ENCODE measurements around the gene TPPP3.
"Not testable (repeated sequence)": the region's sequence is repeated elsewhere in the genome, so short reads cannot be mapped to it uniquely, and the experiment has no call there.

Gene TPPP3

GRCh38 chr16:67389911-67390815 lies 3.1 kb downstream of the TPPP3 start:
- no peak for DNase-seq (ENCODE audit: low read depth)

GRCh38 chr16:67388591-67388990 lies 4.7 kb downstream of the TPPP3 start:
- no peak for DNase-seq (ENCODE audit: low read depth)

- no peak for DNase-seq (ENCODE audit: low read depth)
Observed at GRCh38 chr16:67388191-67388590, 5.1 kb downstream of the TPPP3 start.

- no peak for DNase-seq (ENCODE audit: low read depth)
Observed at GRCh38 chr16:67387479-67388079, 5.7 kb downstream of the TPPP3 start.

GRCh38 chr16:67386861-67387455 lies 6.3 kb downstream of the TPPP3 start:
- no peak for DNase-seq (ENCODE audit: low read depth)

- no peak for DNase-seq (ENCODE audit: low read depth)
Observed at GRCh38 chr16:67384778-67385510, 8.4 kb downstream of the TPPP3 start.

GRCh38 chr16:67383284-67383683 lies 10.0 kb downstream of the TPPP3 start:
- no peak for DNase-seq (ENCODE audit: low read depth)

- DNase-seq (ENCODE audit: low read depth): no peak
Observed at GRCh38 chr16:67378642-67379041, 14.7 kb downstream of the TPPP3 start.

GRCh38 chr16:67376012-67376411 lies 17.3 kb downstream of the TPPP3 start:
- not testable (repeated sequence) for DNase-seq (ENCODE audit: low read depth)

GRCh38 chr16:67372664-67373063 lies 20.6 kb downstream of the TPPP3 start:
- DNase-seq (ENCODE audit: low read depth): no peak

- DNase-seq (ENCODE audit: low read depth): no peak
Observed at GRCh38 chr16:67370661-67371060, 22.6 kb downstream of the TPPP3 start.

- DNase-seq (ENCODE audit: low read depth): no peak
Observed at GRCh38 chr16:67364600-67365235, 28.6 kb downstream of the TPPP3 start.

- no peak for DNase-seq (ENCODE audit: low read depth)
Observed at GRCh38 chr16:67361038-67361437, 32.3 kb downstream of the TPPP3 start.

GRCh38 chr16:67359540-67360269 lies 33.6 kb downstream of the TPPP3 start:
- not testable (repeated sequence) for DNase-seq (ENCODE audit: low read depth)

- no peak for DNase-seq (ENCODE audit: low read depth)
Observed at GRCh38 chr16:67357561-67357960, 35.7 kb downstream of the TPPP3 start.

GRCh38 chr16:67356396-67356795 lies 36.9 kb downstream of the TPPP3 start:
- DNase-seq (ENCODE audit: low read depth): no peak

GRCh38 chr16:67352463-67352862 lies 40.8 kb downstream of the TPPP3 start:
- not testable (repeated sequence) for DNase-seq (ENCODE audit: low read depth)

- no peak for DNase-seq (ENCODE audit: low read depth)
Observed at GRCh38 chr16:67350324-67350723, 43.0 kb downstream of the TPPP3 start.

- DNase-seq (ENCODE audit: low read depth): no peak
Observed at GRCh38 chr16:67349172-67349571, 44.1 kb downstream of the TPPP3 start.

- no peak for DNase-seq (ENCODE audit: low read depth)
Observed at GRCh38 chr16:67346341-67346740, 47.0 kb downstream of the TPPP3 start.

- no peak for DNase-seq (ENCODE audit: low read depth)
Observed at GRCh38 chr16:67345401-67345800, 47.9 kb downstream of the TPPP3 start.

Data from GM04503 (cell line).